IMR-90 (cell line): ENCODE measurements around the gene SLC66A1. TPM values are rescaled to one million over a fixed set of nuclear protein-coding genes. Genes with fewer than 3 reads are reported as not detected.

ENCODE experiments used
- ATAC-seq: fragments of 200-7000 bp; cut with Tn5 transposase; 2 replicates; pipeline ENCODE4 v1.9.1; 2020; ENCODE audit warnings: low read depth, mild to moderate bottlenecking, moderate library complexity
- BruUV-seq: library from RNA; stranded (reverse); fragments of 400-500 nt; replicated peaks from 2 replicates; lab custom pipeline; 2021; lab: Mats Ljungman, UMichigan
- CTCF ChIA-PET: fragments of 300-600 bp; formaldehyde crosslinking; extraction: SDS; loops from one replicate; lab custom pipeline; 2021; ENCODE audit warnings: antibody characterized with exemption; lab: Yijun Ruan, JAX
- POLR2A ChIA-PET: fragments of 300-600 bp; sonication (Branson Sonifier 250); formaldehyde crosslinking; loops from one replicate; lab custom pipeline; 2022; ENCODE audit warnings: antibody characterized with exemption; ENCODE audit not compliant: unreplicated experiment; lab: Charles Lee
- DNase-seq: peaks from one replicate; pipeline ENCODE4 v3.0.0; 2013
- H2AFZ ChIP-seq: replicated peaks from 2 replicates; pipeline ENCODE3; 2013; ENCODE audit warnings: low read length, mild to moderate bottlenecking; ENCODE audit not compliant: poor library complexity
- H2AK5ac ChIP-seq: 2 replicates; pipeline ENCODE4 v1.6.1; 2013; ENCODE audit warnings: low read depth, low read length, inconsistent platforms
- H2AK9ac ChIP-seq: replicated peaks from 2 replicates; pipeline ENCODE3; 2013; ENCODE audit warnings: mild to moderate bottlenecking, low read depth, low read length, moderate library complexity; ENCODE audit not compliant: poor library complexity
- H2BK120ac ChIP-seq: 2 replicates; pipeline ENCODE4 v1.6.1; 2013; ENCODE audit warnings: low read depth, low read length, inconsistent platforms
- H2BK15ac ChIP-seq: 3 replicates; pipeline ENCODE4 v1.6.1; 2013; ENCODE audit warnings: low read depth, low read length, inconsistent platforms
- H2BK20ac ChIP-seq: 2 replicates; pipeline ENCODE4 v1.6.1; 2013; ENCODE audit warnings: low read depth, mild to moderate bottlenecking, inconsistent platforms, low read length, moderate library complexity
- H2BK5ac ChIP-seq: 2 replicates; pipeline ENCODE4 v1.6.1; 2013; ENCODE audit warnings: mild to moderate bottlenecking, low read depth, low read length, inconsistent platforms; ENCODE audit not compliant: poor library complexity, severe bottlenecking
- H3K14ac ChIP-seq: replicated peaks from 2 replicates; pipeline ENCODE4 v1.6.1; 2013; ENCODE audit warnings: low read depth, low read length, inconsistent platforms
- H3K18ac ChIP-seq: 2 replicates; pipeline ENCODE4 v1.6.1; 2013; ENCODE audit warnings: low read depth, low read length, control low read depth
- H3K23ac ChIP-seq: 2 replicates; pipeline ENCODE4 v1.6.1; 2013; ENCODE audit warnings: low read depth, low read length, inconsistent platforms
- H3K27ac ChIP-seq: 2 replicates; pipeline ENCODE4 v1.5.1; 2013; ENCODE audit warnings: mild to moderate bottlenecking, control low read depth, low read length; ENCODE audit not compliant: insufficient read depth
- H3K27me3 ChIP-seq: 2 replicates; pipeline ENCODE4 v1.6.1; 2013; ENCODE audit warnings: low read length; ENCODE audit not compliant: control insufficient read depth, insufficient read depth
- H3K36me3 ChIP-seq: 2 replicates; pipeline ENCODE4 v1.6.1; 2013; ENCODE audit warnings: low read length, mixed read lengths; ENCODE audit not compliant: control insufficient read depth, insufficient read depth
- H3K4ac ChIP-seq: 2 replicates; pipeline ENCODE4 v1.6.1; 2013; ENCODE audit warnings: low read depth, low read length, inconsistent platforms
- H3K4me1 ChIP-seq: 2 replicates; pipeline ENCODE4 v1.6.1; 2013; ENCODE audit warnings: low read length, mixed read lengths; ENCODE audit not compliant: control insufficient read depth, insufficient read depth
- H3K4me2 ChIP-seq: 2 replicates; pipeline ENCODE4 v1.6.1; 2013; ENCODE audit warnings: low read depth, mild to moderate bottlenecking, control low read depth, low read length, moderate library complexity
- H3K4me3 ChIP-seq: 2 replicates; pipeline ENCODE4 v1.5.1; 2013; ENCODE audit warnings: low read depth, mild to moderate bottlenecking, control low read depth, low read length, moderate library complexity; ENCODE audit not compliant: insufficient read depth
- H3K56ac ChIP-seq: 2 replicates; pipeline ENCODE4 v1.6.1; 2013; ENCODE audit warnings: low read length, inconsistent platforms; ENCODE audit not compliant: insufficient read depth; ENCODE audit errors: extremely low read depth
- H3K79me1 ChIP-seq, 2 experiments: 2 replicates each; pipeline ENCODE4 v1.6.1; 2013; ENCODE audit warnings: low read length in 2 of 2, inconsistent platforms in 1 of 2, low read depth in 1 of 2
- H3K9ac ChIP-seq: 2 replicates; pipeline ENCODE4 v1.6.1; 2013; ENCODE audit warnings: low read depth, low read length, control low read depth
- H3K9me1 ChIP-seq: 2 replicates; pipeline ENCODE4 v1.6.1; 2013; ENCODE audit warnings: low read length, inconsistent platforms; ENCODE audit not compliant: insufficient read depth
- H3K9me3 ChIP-seq: 2 replicates; pipeline ENCODE4 v1.6.1; 2013; ENCODE audit warnings: low read length; ENCODE audit not compliant: control insufficient read depth, insufficient read depth
- H4K20me1 ChIP-seq: 2 replicates; pipeline ENCODE4 v1.6.1; 2013; ENCODE audit warnings: low read length, inconsistent platforms; ENCODE audit not compliant: insufficient read depth
- H4K5ac ChIP-seq: 2 replicates; pipeline ENCODE4 v1.6.1; 2013; ENCODE audit warnings: mild to moderate bottlenecking, low read depth, low read length, control low read depth
- H4K8ac ChIP-seq, 2 experiments: 2 replicates each; pipeline ENCODE4 v1.6.1; 2013; ENCODE audit warnings: low read depth in 2 of 2, low read length in 2 of 2, control low read depth in 1 of 2, inconsistent platforms in 1 of 2
- H4K91ac ChIP-seq: 2 replicates; pipeline ENCODE4 v1.6.1; 2013; ENCODE audit warnings: low read depth, low read length, inconsistent platforms; ENCODE audit not compliant: insufficient read depth
- ELK1 ChIP-seq: fragments of 150-350 bp; IDR thresholded peaks from 2 replicates; pipeline ENCODE4 v1.6.1; 2016; ENCODE audit warnings: low read depth, mild to moderate bottlenecking, low read length, moderate library complexity, borderline replicate concordance
- MAZ ChIP-seq: IDR thresholded peaks from 2 replicates; pipeline ENCODE4 v1.6.1; 2012; ENCODE audit warnings: low read depth, mild to moderate bottlenecking, low read length, improper control_type of control experiment, moderate library complexity, borderline replicate concordance
- POLR2A ChIP-seq: IDR thresholded peaks from 2 replicates; pipeline ENCODE4 v1.6.1; 2012; ENCODE audit warnings: mild to moderate bottlenecking, low read depth, low read length
- RAD21 ChIP-seq: IDR thresholded peaks from 2 replicates; pipeline ENCODE4 v1.6.1; 2012; ENCODE audit warnings: low read length, improper control_type of control experiment
- RCOR1 ChIP-seq: IDR thresholded peaks from 2 replicates; pipeline ENCODE4 v1.6.1; 2012; ENCODE audit warnings: mild to moderate bottlenecking, low read length, improper control_type of control experiment; ENCODE audit not compliant: insufficient replicate concordance
- RFX5 ChIP-seq: IDR thresholded peaks from 2 replicates; pipeline ENCODE4 v1.8.0; 2012; ENCODE audit warnings: low read depth, mild to moderate bottlenecking, low read length, moderate library complexity
- SMC3 ChIP-seq: fragments of 150-350 bp; IDR thresholded peaks from 2 replicates; pipeline ENCODE4 v1.6.1; 2016; ENCODE audit warnings: low read depth, mild to moderate bottlenecking, antibody characterized with exemption, low read length, moderate library complexity
- USF2 ChIP-seq: fragments of 150-350 bp; IDR thresholded peaks from 2 replicates; pipeline ENCODE4 v1.6.1; 2017; ENCODE audit warnings: mild to moderate bottlenecking, antibody characterized with exemption, low read length, low read depth
- WGBS, 2 experiments: methylation state at CpG; one replicate each; pipeline versions ENCODE4 v1.1.5 to v1.1.7; 2013; ENCODE audit warnings: missing lambda C conversion rate in 2 of 2; ENCODE audit not compliant: insufficient read length in 1 of 2; ENCODE audit errors: extremely low coverage in 2 of 2; 5-methylcytosine and 5-hydroxymethylcytosine counted together
- dilution Hi-C: fragments of 300-500 bp; cut with HindIII; formaldehyde crosslinking; loops from one replicate; pipeline ENCODE4 v1.14.3; 2018; ENCODE audit warnings: low sequenced_read_pairs; ENCODE audit not compliant: unreplicated experiment
- in situ Hi-C: fragments of 300-500 bp; cut with MboI; formaldehyde crosslinking; loops from 3 replicates; pipeline ENCODE4 v1.14.3; 2019; ENCODE audit warnings: low sequenced_read_pairs, inconsistent platforms, mixed read lengths
- intact Hi-C: fragments of 100-400 bp; cut with micrococcal nuclease; formaldehyde crosslinking; loops from 2 replicates; pipeline ENCODE4 v1.10.0; 2022
- polyA plus RNA-seq, 3 experiments: library from polyadenylated mRNA; depleted of rRNA; stranded (reverse); fragments of >200 nt; gene quantifications; 2 replicates each; pipeline ENCODE4 v1.2.3, GENCODE V29; 2012; ENCODE audit warnings: low replicate concordance in 1 of 3
- total RNA-seq: library from RNA; depleted of rRNA; stranded (reverse); fragments of >200 nt; gene quantifications from 2 replicates; pipeline ENCODE4 v1.2.3, GENCODE V29; 2012

The SLC66A1 gene
- total and polyA plus RNA-seq, 2 of the 4 experiments (the other 2 are of a cell fraction): 6.8 to 18.9 TPM

GRCh38 chr1:19329611-19330010 lies 17.5 kb downstream of the SLC66A1 start:
- H3K36me3 ChIP-seq: peaks cover 47% of the 10 kb centered on the region
- H2BK120ac ChIP-seq: no peak overlapping the region
- H2BK5ac ChIP-seq: no peak overlapping the region
- H3K9me1 ChIP-seq: peaks cover 9% of the 10 kb centered on the region; the same call in 1 of the 2 replicates
- ChIA-PET CTCF (no interaction called here), POLR2A (no interaction called here)
- H2AK9ac ChIP-seq: no peak overlapping the region
- no peaks in the 10 kb centered on the region for H3K27me3 ChIP-seq
- no peak overlapping the region for H3K56ac ChIP-seq
- no peak overlapping the region for H2AK5ac ChIP-seq
- H3K18ac ChIP-seq: no peak overlapping the region
- H4K5ac ChIP-seq: no peak overlapping the region
- DNase-seq (no peak), ATAC-seq (no peak)
- no peak for TF ChIP-seq RCOR1
- TF ChIP-seq RFX5: no peak
- no peak for TF ChIP-seq RAD21
- TF ChIP-seq MAZ: no peak
- TF ChIP-seq ELK1: no peak
- TF ChIP-seq USF2: no peak
- TF ChIP-seq SMC3: no peak
- TF ChIP-seq POLR2A: no peak
- no peak overlapping the region for H3K4me2 ChIP-seq
- no peak overlapping the region for H2AFZ ChIP-seq
- no peak overlapping the region for H2BK20ac ChIP-seq
- H3K9ac ChIP-seq: no peak overlapping the region
- H3K9me3 ChIP-seq: no peaks in the 10 kb centered on the region
- no peak overlapping the region for H3K14ac ChIP-seq
- no TSS peak for BruUV-seq
- WGBS, 2 experiments: 94% methylated on average over 2 of the region's 5 CpGs; no CpG with 5 or more reads in 1 of the 2 experiments
- no peaks in the 10 kb centered on the region for H3K4me1 ChIP-seq
- H4K8ac ChIP-seq: no peak overlapping the region
- dilution Hi-C loops: no loop called here
- H3K23ac ChIP-seq: no peak overlapping the region
- intact Hi-C loops: no loop called here
- H3K4me3 ChIP-seq: no peak overlapping the region
- 0 out of 4 replicates have a peak, but pooled peaks cover 0 to under 1% of the 10 kb centered on the region in 2 experiments for H3K79me1 ChIP-seq
- H3K27ac ChIP-seq: no peak overlapping the region
- H4K20me1 ChIP-seq: peaks cover 5% of the 10 kb centered on the region
- no peak overlapping the region for H3K4ac ChIP-seq
- no peak overlapping the region for H4K91ac ChIP-seq
- H2BK15ac ChIP-seq: no peak overlapping the region
- in situ Hi-C loops: no loop called here
